ENCODE measurements around the gene TMEM92. TPM values are rescaled to one million over a fixed set of nuclear protein-coding genes. Genes with fewer than 3 reads are reported as not detected.
A peak's percentile ranks its signal among the peaks of the same experiment; 100 is the strongest.

TMEM92 gene
- total RNA-seq, 3 donors from 2014 or later = 1.3 to 2.8 (median 2.6) TPM

DNA sequence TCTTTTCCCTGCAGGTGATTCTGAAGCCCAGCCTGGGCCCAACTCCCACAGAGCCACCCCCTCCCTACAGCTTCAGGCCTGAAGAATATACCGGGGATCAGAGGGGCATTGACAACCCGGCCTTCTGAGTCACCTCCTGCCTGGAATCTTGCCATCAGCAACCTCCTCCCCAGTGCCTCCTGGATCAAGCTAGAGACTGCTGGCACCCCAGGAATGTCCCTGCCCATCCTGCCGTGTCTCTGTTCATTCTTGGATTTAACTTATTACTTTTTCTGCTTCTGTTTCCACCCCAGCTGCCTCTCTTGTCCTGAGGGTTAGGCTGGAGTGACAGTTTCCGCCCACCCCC, 4.9 kb downstream of the TMEM92 start:
- ATAC-seq (no peak), DNase-seq (no peak)
- Histone ChIP-seq H3K9me3 (no peaks in the 10 kb centered on the region), H3K36me3 (ENCODE audit: low read depth) (no peaks in the 10 kb centered on the region), H3K4me3 (no peak overlapping the region), H3K4me1 (ENCODE audit: low read depth) (peaks cover 19% of the 10 kb centered on the region)
- no peak for TF ChIP-seq CTCF (IDR thresholded peaks at IDR 0.05)
- intact Hi-C loops (cut with DNase I, micrococcal nuclease) = no loop called here

DNA sequence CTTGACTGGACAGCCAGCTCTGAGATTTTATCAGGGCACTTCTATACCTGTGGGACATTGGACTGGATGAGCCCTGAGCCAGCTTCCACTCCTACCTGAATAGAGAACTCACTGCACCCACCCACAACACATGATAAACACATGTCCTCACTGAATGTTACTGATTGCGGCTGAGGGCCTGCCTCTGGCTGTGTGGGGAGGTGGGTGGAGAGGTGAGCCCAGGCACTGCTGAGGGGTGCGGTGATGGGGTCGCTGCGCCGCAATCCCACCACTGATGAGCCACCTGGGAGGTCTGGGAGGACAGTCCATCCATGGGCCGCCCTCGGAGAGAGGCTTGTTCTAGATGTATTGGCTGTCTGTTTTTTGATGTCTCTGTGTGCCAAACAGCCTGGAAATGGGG, 5.4 kb downstream of the TMEM92 start:
- no peak for DNase-seq
- H3K4me1 ChIP-seq (ENCODE audit: low read depth) = peaks cover 19% of the 10 kb centered on the region
- H3K36me3 ChIP-seq (ENCODE audit: low read depth) = no peaks in the 10 kb centered on the region
- intact Hi-C loops (cut with DNase I, micrococcal nuclease) = no loop called here
- H3K4me3 ChIP-seq = no peak overlapping the region
- no peak for ATAC-seq
- no peaks in the 10 kb centered on the region for H3K9me3 ChIP-seq
- TF ChIP-seq CTCF (IDR thresholded peaks at IDR 0.05) = no peak

- ATAC-seq (peak; percentile 84), DNase-seq (peak; percentile 68 to 69 (median 68))
- Histone ChIP-seq H3K4me1 (ENCODE audit: low read depth) (peaks cover 19% of the 10 kb centered on the region), H3K36me3 (ENCODE audit: low read depth) (no peaks in the 10 kb centered on the region), H3K9me3 (no peaks in the 10 kb centered on the region), H3K4me3 (no peak overlapping the region)
- TF ChIP-seq CTCF (IDR thresholded peaks at IDR 0.05) = no peak
- intact Hi-C loops (cut with DNase I, micrococcal nuclease) = no loop called here
Observed at GRCh38 chr17:50280068-50280467, 5.8 kb downstream of the TMEM92 start.

DNA sequence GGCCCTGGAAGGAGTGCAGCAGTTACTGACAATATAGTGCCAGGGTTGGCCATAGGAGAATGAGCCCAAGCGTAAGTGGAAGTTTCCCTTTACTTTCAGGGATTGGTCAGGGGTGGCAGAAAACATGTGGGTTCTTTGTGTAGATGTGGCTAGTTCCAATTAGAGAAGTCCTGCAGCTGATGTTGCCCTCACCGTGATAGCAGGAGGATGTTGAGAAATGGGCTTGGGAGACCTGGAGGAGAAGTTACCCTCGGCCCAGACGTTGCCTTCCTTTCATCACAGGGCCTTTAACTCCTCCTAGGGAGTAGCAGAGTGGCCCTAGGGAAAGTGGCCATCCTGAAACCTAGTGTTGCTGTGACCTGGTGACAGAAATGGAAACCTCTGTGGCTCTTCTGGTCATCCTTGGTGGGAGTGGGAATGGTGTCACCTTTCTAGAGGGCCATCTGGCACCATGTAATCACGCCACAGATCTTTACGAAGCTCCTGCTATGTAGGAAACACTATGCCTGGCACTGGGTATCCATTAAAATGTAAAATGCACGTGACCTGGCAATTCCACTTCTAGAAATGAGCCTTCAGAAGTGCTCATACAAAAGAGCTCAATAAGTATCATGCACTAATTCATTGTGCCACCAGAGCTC, 6.7 kb downstream of the TMEM92 start:
- Histone ChIP-seq H3K4me3 (no peak overlapping the region), H3K9me3 (no peaks in the 10 kb centered on the region), H3K36me3 (ENCODE audit: low read depth) (no peaks in the 10 kb centered on the region), H3K4me1 (ENCODE audit: low read depth) (peaks cover 19% of the 10 kb centered on the region)
- no peak for TF ChIP-seq CTCF (IDR thresholded peaks at IDR 0.05)
- intact Hi-C loops (cut with DNase I, micrococcal nuclease) = no loop called here
- DNase-seq (no peak), ATAC-seq (no peak)

- DNase-seq = no peak
- Histone ChIP-seq H3K9me3 (no peaks in the 10 kb centered on the region), H3K36me3 (ENCODE audit: low read depth) (no peaks in the 10 kb centered on the region), H3K4me3 (no peak overlapping the region), H3K4me1 (ENCODE audit: low read depth) (peaks cover 16% of the 10 kb centered on the region)
- TF ChIP-seq CTCF (IDR thresholded peaks at IDR 0.05) = no peak
- ATAC-seq = no peak
- intact Hi-C loops (cut with DNase I, micrococcal nuclease) = no loop called here
Observed at GRCh38 chr17:50281739-50282401, 7.6 kb downstream of the TMEM92 start.
